ENCODE measurements around the gene KSR2. TPM values are rescaled to one million over a fixed set of nuclear protein-coding genes. Genes with fewer than 3 reads are reported as not detected.

Gene KSR2
- total RNA-seq: under 0.01 and 1.6 TPM in 2 replicates

GRCh38 chr12:117968826-117969659 lies at the start of gene KSR2:
Gene KSR2 (minus strand): TSS chr12:117968990. CDS start chr12:117968255, 735 bp downstream.

DNA sequence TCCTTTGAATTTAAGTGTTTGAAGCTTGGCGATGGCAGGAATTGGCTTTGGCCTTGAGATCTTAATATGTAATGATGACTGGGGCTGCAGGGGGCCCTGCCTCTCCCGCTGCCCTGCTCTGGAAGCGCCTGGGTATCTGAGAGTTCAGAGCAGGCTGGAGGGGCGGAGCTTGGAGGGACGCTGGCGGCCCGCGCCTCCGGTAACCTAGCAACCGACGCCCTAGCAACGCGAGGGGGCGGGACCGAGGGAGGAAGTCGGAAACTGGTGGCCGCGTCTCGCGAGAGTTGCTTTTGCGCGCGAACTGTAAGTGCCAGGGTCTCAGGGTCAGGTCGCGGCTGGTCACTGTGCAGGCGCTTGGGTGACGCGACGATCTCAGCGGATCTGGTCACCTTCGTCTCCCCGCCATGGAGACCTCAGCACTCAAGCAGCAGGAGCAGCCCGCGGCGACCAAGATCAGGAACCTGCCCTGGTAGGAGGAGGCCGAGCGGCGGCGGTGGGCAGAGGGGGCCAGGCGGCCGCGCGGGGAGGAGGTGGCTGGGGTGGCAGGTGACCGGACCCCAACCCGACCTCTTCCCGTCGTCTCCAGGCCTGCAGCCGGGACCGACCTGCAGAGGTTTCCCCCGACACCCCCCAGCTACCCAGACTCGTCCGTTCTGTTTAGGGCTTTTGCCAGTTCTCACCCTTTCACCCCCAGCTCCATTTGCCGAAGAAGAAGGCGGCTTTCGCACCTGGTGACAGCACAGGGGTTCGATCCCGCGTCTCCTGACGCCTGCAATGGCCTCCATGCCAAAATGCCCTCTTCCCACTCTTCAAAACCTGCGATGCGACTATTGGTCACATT lies 47.9 kb upstream of the KSR2 start, which contains the start of gene RFC5:
Gene RFC5 (plus strand): TSS at position 280 of the 841 bp plus-strand sequence. CDS start 125 bp downstream, at position 405.

Other genes starting within 250 kb of the KSR2 start
- gene RFC5, start 47.7 kb upstream of the KSR2 start, total RNA-seq: 15.2 and 16.4 TPM in 2 replicates
- gene WSB2, start 92.2 kb upstream of the KSR2 start, total RNA-seq: 75.0 and 197 TPM in 2 replicates
- gene VSIG10, start 135.0 kb upstream of the KSR2 start, total RNA-seq: 34.6 and 35.3 TPM in 2 replicates
- 142 and 166 TPM in 2 replicates for gene PEBP1, start 167.1 kb upstream of the KSR2 start, total RNA-seq